Cardiac fibroblast (primary cell): ENCODE measurements around the gene KIAA1210.

Source experiments
- DNase-seq, 2 donors: peaks; one replicate each; pipeline versions ENCODE4 v3.0.0 to v3.0.0-alpha.2; 2010; ENCODE audit warnings: low read depth in 2 of 2
- H3K4me3 ChIP-seq, 2 donors: replicated peaks in 1 of 2; 1 replicate in 1 of 2; 2 replicates in 1 of 2; pipeline ENCODE4 v1.5.1; 2011; ENCODE audit warnings: low read depth in 2 of 2, low read length in 2 of 2, mild to moderate bottlenecking in 2 of 2, moderate library complexity in 1 of 2
- TF ChIP-seq, protein P1 (sequence below): IDR thresholded peaks from one replicate; pipeline ENCODE4 v1.5.1; 2011; ENCODE audit warnings: low read depth, mild to moderate bottlenecking, low read length, inconsistent platforms

The KIAA1210 gene

DNA sequence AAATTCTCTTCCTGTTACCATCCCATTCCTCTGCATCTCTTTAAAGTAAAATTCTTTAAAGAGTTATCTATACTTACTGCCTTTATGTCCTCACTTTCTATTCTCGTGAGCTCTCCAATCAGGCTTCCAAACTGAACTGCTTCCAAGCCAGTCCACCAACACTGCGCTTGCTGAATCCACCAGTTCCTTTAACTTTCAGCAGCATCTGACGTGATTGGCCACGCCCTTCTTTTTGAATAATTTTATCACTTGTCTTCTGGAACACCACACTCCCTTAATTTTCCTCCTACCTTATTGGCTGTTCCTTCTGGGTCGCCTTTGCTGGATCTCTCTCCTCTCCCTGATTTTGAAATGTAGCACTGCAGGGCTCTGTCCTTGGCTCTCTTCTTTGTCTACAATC is at the start of gene KIAA1210:
KIAA1210 (minus strand) TSS at position 163 of the 400 bp plus-strand sequence. CDS start 4,170 bp downstream, outside the sequence.
- DNase-seq, result no peak
- no peak within 1 kb of the TSS for H3K4me3 ChIP-seq
- TF ChIP-seq, protein P1, sequence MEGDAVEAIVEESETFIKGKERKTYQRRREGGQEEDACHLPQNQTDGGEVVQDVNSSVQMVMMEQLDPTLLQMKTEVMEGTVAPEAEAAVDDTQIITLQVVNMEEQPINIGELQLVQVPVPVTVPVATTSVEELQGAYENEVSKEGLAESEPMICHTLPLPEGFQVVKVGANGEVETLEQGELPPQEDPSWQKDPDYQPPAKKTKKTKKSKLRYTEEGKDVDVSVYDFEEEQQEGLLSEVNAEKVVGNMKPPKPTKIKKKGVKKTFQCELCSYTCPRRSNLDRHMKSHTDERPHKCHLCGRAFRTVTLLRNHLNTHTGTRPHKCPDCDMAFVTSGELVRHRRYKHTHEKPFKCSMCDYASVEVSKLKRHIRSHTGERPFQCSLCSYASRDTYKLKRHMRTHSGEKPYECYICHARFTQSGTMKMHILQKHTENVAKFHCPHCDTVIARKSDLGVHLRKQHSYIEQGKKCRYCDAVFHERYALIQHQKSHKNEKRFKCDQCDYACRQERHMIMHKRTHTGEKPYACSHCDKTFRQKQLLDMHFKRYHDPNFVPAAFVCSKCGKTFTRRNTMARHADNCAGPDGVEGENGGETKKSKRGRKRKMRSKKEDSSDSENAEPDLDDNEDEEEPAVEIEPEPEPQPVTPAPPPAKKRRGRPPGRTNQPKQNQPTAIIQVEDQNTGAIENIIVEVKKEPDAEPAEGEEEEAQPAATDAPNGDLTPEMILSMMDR, result no peak

DNA sequence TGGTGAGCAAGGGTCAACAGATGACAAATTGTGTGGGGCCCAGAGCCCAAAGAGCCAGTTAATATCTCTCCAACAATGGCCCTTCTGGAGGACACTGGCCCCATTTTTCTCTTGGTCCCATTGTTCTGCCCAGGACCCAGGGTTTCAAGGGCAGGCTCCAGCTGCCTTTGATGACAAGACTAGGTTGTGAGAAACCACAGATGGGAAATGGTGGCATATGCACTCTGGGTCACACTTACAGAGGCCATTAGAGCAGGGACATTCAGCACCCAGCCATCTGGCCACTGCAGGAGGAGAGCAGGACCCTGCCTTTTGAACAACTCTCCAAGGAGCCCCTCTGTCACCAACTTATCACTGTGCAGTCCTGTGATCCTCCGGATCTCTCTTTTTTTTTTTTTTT is 49.7 kb upstream of the KIAA1210 start:
- TF ChIP-seq, protein P1, result no peak

DNA sequence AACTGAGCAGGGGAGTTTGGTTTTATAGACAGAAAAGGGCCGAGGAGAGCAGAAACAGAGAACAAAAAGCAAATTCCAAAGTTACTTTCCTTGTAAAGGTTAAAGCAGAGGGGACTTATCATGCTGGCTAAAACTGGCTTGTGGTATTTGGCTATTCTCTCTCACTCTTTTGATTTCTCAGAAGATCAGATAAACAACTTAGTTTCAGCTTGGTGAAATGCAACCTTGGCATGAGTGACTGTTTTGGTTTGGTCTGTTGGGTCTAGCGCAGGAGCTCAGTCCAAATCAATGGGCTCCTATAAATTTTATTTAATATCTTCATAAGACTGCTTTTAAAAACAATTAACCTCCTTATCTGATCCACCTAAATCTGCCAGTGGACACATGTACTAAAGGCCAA is 47.3 kb upstream of the KIAA1210 start:
- no peak overlapping the region for H3K4me3 ChIP-seq
- DNase-seq, result no peak
- TF ChIP-seq, protein P1, result no peak

More for the DNA sequence above, 49.7 kb upstream of the KIAA1210 start:
- no peak for DNase-seq
- no peak overlapping the region for H3K4me3 ChIP-seq

DNA sequence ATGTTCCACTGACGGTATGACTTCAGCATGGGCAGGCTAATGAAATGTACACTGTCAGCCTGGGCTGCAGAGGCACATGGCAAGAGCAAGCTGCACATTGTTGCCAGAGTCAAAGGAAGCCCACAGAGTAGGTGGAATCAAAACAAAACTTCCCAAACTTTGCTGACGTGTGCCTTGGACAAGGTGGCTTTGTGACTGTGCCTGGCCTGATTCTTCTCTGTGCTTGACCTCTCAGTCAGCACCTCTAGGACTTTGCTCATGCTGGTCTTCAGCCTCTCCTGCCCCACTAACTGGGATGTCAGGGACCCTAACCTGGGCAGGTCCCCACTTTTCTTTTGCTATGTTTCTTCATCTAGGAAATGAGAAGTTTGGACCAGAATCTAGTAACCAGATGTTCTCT is 40.5 kb upstream of the KIAA1210 start:
- TF ChIP-seq, protein P1, result no peak
- DNase-seq, result no peak

DNA sequence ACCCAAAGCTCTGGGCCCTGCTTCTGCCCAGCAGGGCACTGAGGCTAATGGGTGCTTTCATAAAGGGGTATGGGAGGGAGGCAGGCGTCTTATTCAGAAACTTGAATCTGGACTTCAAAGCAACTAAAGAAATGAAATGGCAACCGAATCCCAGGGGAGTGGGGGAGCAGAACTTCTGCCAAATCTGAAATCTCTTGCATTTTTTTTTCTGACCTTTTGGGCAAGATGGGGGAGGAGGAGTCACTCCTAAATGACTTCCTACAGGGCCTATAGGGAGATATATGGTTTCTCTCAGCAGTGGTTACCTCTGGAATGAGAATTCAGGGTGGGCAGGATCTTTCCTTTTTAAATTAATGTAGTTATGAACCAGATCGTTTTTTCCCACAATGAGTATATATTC is 30.6 kb upstream of the KIAA1210 start:
- H3K4me3 ChIP-seq, result no peak overlapping the region
- TF ChIP-seq, protein P1, result no peak
- DNase-seq, result peak in 1 of 2 donors; percentile 13

More for the DNA sequence above, 40.5 kb upstream of the KIAA1210 start:
- H3K4me3 ChIP-seq, result no peak overlapping the region

DNA sequence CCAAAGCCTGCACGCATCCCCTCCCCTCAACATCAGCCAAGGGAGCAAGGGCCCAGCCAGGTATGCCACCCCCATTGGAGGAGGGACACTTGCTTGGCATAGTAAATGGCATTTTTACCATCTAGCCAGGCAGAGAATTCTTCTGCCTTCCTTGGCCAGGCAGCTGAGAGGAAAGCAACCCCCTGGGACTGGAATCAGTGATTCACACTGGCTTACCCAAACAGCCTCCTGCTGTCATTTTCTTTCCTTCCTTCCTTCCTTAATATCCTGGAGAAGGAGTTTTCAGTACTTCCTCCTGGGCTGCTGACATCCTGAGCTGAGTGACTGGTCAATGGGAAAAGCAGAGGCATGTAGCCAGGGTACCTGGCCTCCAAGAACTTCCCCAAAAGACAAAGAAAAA is 28.6 kb upstream of the KIAA1210 start:
- peak in 1 of 2 donors; percentile 0 for DNase-seq
- H3K4me3 ChIP-seq, result no peak overlapping the region
- TF ChIP-seq, protein P1, result no peak

DNA sequence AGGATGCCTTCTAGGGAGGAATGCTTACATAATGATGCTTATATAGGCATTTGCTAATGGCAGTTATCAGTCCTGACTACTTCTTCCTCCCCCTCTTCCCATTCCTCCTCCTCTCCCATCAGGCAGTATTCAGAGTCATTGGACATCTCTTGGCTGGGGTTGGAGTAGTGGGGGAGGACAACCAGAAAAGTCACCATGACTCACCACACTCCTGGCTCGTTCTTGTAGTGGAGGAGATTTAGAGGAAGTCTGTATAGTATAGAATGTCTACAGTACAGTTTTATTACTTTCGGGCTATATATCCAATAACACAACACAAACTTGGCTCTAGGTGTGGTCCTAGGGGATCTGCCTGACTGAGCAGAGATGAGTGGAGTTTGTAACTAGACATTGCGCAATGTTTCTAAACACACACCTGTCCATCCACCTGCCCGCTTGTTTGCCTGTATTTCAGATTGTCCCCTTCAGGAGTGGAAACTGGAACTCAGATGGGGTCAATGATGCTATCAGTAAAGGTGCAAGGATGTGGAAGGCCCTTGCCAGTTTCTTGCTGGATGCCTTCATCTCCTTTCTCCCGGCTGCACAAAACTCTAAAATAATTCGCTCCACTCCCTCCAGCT is 27.9 kb upstream of the KIAA1210 start:
- TF ChIP-seq, protein P1, result no peak
- H3K4me3 ChIP-seq, result no peak overlapping the region
- peak; percentile 55 to 66 for DNase-seq
